SU-DHL-6 (cell line): ENCODE results near the gene CHST13.
"Not testable (repeated sequence)": the region's sequence is repeated elsewhere in the genome, so short reads cannot be mapped to it uniquely, and the experiment has no call there.

Source experiments
- H2AFZ ChIP-seq: fragments of 200-600 bp; sonication (generic); 2 replicates; pipeline ENCODE4 v1.6.1; 2014; ENCODE audit warnings: low read depth, mild to moderate bottlenecking, moderate library complexity, mixed read lengths, antibody characterized with exemption, low read length; ENCODE audit not compliant: severe bottlenecking
- H3F3A ChIP-seq: fragments of 200-600 bp; shearing (Covaris generic); 2 replicates; pipeline ENCODE4 v1.6.0; 2016; ENCODE audit warnings: antibody characterized with exemption, mild to moderate bottlenecking; ENCODE audit not compliant: insufficient read depth
- H3K27ac ChIP-seq: fragments of 200-600 bp; sonication (generic); 2 replicates; pipeline ENCODE4 v1.5.1; 2016; ENCODE audit warnings: low read depth, mild to moderate bottlenecking, low read length, moderate library complexity, mixed read lengths
- H3K27me3 ChIP-seq: fragments of 200-600 bp; sonication (generic), shearing (Covaris generic); 2 replicates; pipeline ENCODE4 v1.6.0; 2014; ENCODE audit warnings: mild to moderate bottlenecking, low read length
- H3K36me3 ChIP-seq: fragments of 200-600 bp; sonication (generic); 2 replicates; pipeline ENCODE4 v1.6.1; 2014; ENCODE audit warnings: mild to moderate bottlenecking, low read length, mixed read lengths
- H3K4me2 ChIP-seq: fragments of 300-600, 200-600 bp; shearing (Covaris generic), sonication (generic); 2 replicates; pipeline ENCODE4 v1.6.0; 2014; ENCODE audit warnings: low read length, low read depth, mild to moderate bottlenecking; ENCODE audit not compliant: poor library complexity, severe bottlenecking
- H3K4me3 ChIP-seq: fragments of 200-600 bp; sonication (generic); 2 replicates; pipeline ENCODE4 v1.5.1; 2014; ENCODE audit warnings: antibody characterized with exemption, low read length, mild to moderate bottlenecking, mixed read lengths; ENCODE audit not compliant: insufficient read depth, poor library complexity, severe bottlenecking
- H3K79me2 ChIP-seq: fragments of 200-600 bp; sonication (generic); 2 replicates; pipeline ENCODE4 v1.6.1; 2014; ENCODE audit warnings: mild to moderate bottlenecking, low read length, moderate library complexity; ENCODE audit not compliant: insufficient read depth
- H3K9ac ChIP-seq: fragments of 200-600 bp; sonication (generic); 2 replicates; pipeline ENCODE4 v1.7.0; 2014; ENCODE audit warnings: mild to moderate bottlenecking, low read length
- H3K9me2 ChIP-seq: fragments of 200-600 bp; sonication (generic); replicated peaks from 2 replicates; pipeline ENCODE4 v1.6.1; 2014; ENCODE audit warnings: low read length; ENCODE audit not compliant: insufficient read depth
- H3K9me3 ChIP-seq: fragments of 200-600 bp; sonication (generic); 2 replicates; pipeline ENCODE4 v1.6.1; 2014; ENCODE audit warnings: low read length, mixed read lengths; ENCODE audit not compliant: insufficient read depth
- H4K20me1 ChIP-seq: fragments of 200-600 bp; sonication (generic); 2 replicates; pipeline ENCODE4 v1.6.1; 2014; ENCODE audit warnings: low read depth, mild to moderate bottlenecking, antibody characterized with exemption, low read length, moderate library complexity, mixed read lengths
- CTCF ChIP-seq: fragments of 200-600 bp; sonication (generic); IDR thresholded peaks from one replicate; pipeline ENCODE4 v1.5.1; 2017; ENCODE audit warnings: antibody characterized with exemption, mild to moderate bottlenecking, low read length, moderate library complexity; ENCODE audit not compliant: insufficient read depth, poor library complexity, severe bottlenecking
- EZH2phosphoT487 ChIP-seq: fragments of 200-600 bp; sonication (generic), shearing (Covaris generic); conservative IDR thresholded peaks from 2 replicates; pipeline ENCODE4 v1.6.1; 2018; ENCODE audit warnings: mild to moderate bottlenecking, antibody characterized with exemption, low read length, moderate library complexity, mixed read lengths

Gene CHST13

DNA sequence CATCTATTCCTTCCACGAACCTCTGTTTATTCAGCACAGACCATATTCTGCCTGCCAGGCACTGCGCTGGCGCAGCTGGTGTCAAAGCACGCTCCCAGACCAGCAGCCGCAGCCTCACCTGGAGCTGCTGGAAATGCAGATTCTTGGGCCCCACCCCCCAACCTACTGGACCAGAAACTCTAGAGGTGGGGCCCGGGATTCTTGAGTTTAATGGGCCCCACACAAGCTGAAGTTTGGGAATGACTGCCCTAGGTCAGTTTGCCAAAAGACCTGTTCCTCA, 7.0 kb downstream of the CHST13 start:
- H3K36me3 ChIP-seq = no peaks in the 10 kb centered on the region
- H4K20me1 ChIP-seq = no peaks in the 10 kb centered on the region
- H3K9me2 ChIP-seq = no peaks in the 10 kb centered on the region
- H3F3A ChIP-seq = no peaks in the 10 kb centered on the region
- H3K4me3 ChIP-seq = no peak overlapping the region
- no peak overlapping the region for H3K4me2 ChIP-seq
- H3K79me2 ChIP-seq = no peaks in the 10 kb centered on the region
- no peak overlapping the region for H3K9ac ChIP-seq
- TF ChIP-seq EZH2phosphoT487 (no peak), CTCF (no peak)
- H3K27me3 ChIP-seq = no peaks in the 10 kb centered on the region
- H2AFZ ChIP-seq = no peak overlapping the region
- no peaks in the 10 kb centered on the region for H3K9me3 ChIP-seq
- H3K27ac ChIP-seq = no peak overlapping the region

GRCh38 chr3:126533506-126533905, 9.6 kb downstream of the CHST13 start:
- Histone ChIP-seq H3K27me3 (no peaks in the 10 kb centered on the region), H3K9me3 (no peaks in the 10 kb centered on the region), H3K9ac (no peak overlapping the region), H4K20me1 (no peaks in the 10 kb centered on the region), H3K4me2 (no peak overlapping the region), H3K4me3 (no peak overlapping the region), H3K79me2 (no peaks in the 10 kb centered on the region), H3K36me3 (no peaks in the 10 kb centered on the region), H3F3A (no peaks in the 10 kb centered on the region), H3K27ac (no peak overlapping the region), H2AFZ (no peak overlapping the region), H3K9me2 (no peaks in the 10 kb centered on the region)
- TF ChIP-seq CTCF (no peak), EZH2phosphoT487 (no peak)

DNA sequence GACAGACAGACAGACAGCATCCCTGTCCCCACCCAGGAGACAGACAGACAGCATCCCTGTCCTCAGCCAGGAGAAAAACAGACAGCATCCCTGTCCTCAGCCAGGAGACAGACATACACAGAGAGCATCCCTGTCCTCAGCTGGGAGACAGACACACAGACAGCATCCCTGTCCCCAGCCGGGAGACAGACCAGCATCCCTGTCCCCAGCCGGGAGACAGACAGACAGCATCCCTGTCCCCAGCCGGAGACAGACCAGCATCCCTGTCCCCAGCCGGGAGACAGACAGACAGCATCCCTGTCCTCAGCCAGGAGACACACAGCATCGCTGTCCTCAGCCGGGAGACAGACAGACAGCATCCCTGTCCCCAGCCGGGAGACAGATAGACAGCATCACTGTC, 10.8 kb downstream of the CHST13 start:
- not testable (repeated sequence) for H3K79me2 ChIP-seq, H3K4me3 ChIP-seq, H3F3A ChIP-seq, H3K4me2 ChIP-seq, H3K9me2 ChIP-seq, H3K36me3 ChIP-seq, H3K9ac ChIP-seq, H3K9me3 ChIP-seq, H2AFZ ChIP-seq, H4K20me1 ChIP-seq, H3K27ac ChIP-seq, H3K27me3 ChIP-seq

- no peak overlapping the region for H3K9ac ChIP-seq
- no peaks in the 10 kb centered on the region for H3K27me3 ChIP-seq
- H3K27ac ChIP-seq = no peak overlapping the region
- no peaks in the 10 kb centered on the region for H3F3A ChIP-seq
- H4K20me1 ChIP-seq = no peaks in the 10 kb centered on the region
- H3K9me3 ChIP-seq = no peaks in the 10 kb centered on the region
- H2AFZ ChIP-seq = no peak overlapping the region
- H3K4me2 ChIP-seq = no peak overlapping the region
- TF ChIP-seq CTCF (no peak), EZH2phosphoT487 (no peak)
- H3K4me3 ChIP-seq = no peak overlapping the region
- H3K9me2 ChIP-seq = no peaks in the 10 kb centered on the region
- no peaks in the 10 kb centered on the region for H3K36me3 ChIP-seq
- H3K79me2 ChIP-seq = no peaks in the 10 kb centered on the region
Observed at GRCh38 chr3:126535636-126536035, 11.7 kb downstream of the CHST13 start.
